ENCODE results near the gene CRISPLD2. TPM values are rescaled to one million over a fixed set of nuclear protein-coding genes. Genes with fewer than 3 reads are reported as not detected.

Gene CRISPLD2
- total and polyA plus RNA-seq, 10 donors, result 7.9 to 271 (median 75.5) TPM

DNA sequence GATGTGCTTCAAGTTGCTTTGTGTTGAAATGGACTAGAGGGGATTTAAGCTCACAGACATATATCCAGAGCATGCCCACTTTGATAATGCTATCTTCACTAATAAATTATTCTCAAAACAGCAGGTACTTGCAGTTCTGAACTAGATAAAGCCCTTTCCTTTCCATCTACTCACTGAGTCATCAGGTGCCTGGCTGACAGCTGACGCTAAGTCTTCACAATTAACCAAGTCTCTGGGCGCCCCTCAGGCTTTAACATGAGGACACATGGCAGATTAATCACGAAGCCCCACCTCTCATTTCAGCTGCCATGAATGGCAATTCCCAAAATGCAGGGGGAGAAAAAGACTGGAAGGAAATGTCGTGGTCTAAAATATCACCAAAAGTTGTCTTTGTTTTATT, 29.5 kb upstream of the CRISPLD2 start:
- intact Hi-C loops (cut with DNase I; ENCODE audit: low total_unique reads), result no loop called here

DNA sequence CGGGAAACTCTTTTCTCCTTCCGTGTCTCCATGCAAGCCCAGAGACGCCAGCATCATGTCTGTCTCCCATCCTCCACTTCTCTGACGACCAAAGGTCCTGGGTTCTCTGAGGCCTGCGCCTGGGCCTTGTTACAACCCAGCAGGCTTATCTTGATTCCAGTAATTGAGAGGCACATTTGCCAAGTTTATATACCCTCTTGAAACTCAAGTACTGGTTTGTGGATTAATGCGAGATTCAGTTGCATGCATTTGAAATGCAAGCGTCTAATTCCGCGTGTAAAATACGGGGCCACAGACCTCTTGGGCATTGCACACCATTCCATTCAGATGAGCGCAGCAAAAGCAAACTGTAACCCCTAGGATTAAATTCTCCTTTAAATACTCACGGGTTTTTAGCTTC, 28.7 kb upstream of the CRISPLD2 start:
- Histone ChIP-seq H3K27ac (no peak overlapping the region), H3K4me3 (no peak overlapping the region), H3K36me3 (peaks cover 0 to 3% (median 0%) of the 10 kb centered on the region in 6 donors), H3K4me1 (peaks cover 0 to 9% (median 4%) of the 10 kb centered on the region in 6 donors), H3K9me3 (no peaks in the 10 kb centered on the region), H3K27me3 (replicated peaks in 1 of 7) (no peaks in the 10 kb centered on the region)
- intact Hi-C loops (cut with DNase I; ENCODE audit: low total_unique reads), result no loop called here
- TF ChIP-seq, protein P1, sequence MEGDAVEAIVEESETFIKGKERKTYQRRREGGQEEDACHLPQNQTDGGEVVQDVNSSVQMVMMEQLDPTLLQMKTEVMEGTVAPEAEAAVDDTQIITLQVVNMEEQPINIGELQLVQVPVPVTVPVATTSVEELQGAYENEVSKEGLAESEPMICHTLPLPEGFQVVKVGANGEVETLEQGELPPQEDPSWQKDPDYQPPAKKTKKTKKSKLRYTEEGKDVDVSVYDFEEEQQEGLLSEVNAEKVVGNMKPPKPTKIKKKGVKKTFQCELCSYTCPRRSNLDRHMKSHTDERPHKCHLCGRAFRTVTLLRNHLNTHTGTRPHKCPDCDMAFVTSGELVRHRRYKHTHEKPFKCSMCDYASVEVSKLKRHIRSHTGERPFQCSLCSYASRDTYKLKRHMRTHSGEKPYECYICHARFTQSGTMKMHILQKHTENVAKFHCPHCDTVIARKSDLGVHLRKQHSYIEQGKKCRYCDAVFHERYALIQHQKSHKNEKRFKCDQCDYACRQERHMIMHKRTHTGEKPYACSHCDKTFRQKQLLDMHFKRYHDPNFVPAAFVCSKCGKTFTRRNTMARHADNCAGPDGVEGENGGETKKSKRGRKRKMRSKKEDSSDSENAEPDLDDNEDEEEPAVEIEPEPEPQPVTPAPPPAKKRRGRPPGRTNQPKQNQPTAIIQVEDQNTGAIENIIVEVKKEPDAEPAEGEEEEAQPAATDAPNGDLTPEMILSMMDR (IDR thresholded peaks at IDR 0.05 in 8 of 11, conservative IDR thresholded peaks at IDR 0.05 in 3 of 11), result no peak
- no peak for TF ChIP-seq POLR2A (IDR thresholded peaks at IDR 0.05)
- TF ChIP-seq POLR2AphosphoS5 (IDR thresholded peaks at IDR 0.05), result no peak
- no peak for DNase-seq
- 81 to 93% (median 90%) methylated on average over 12 of the region's 12 CpGs for WGBS, 5 donors

More for the DNA sequence above, 29.5 kb upstream of the CRISPLD2 start:
- H3K27me3 ChIP-seq (replicated peaks in 1 of 7), result no peaks in the 10 kb centered on the region
- TF ChIP-seq POLR2A (IDR thresholded peaks at IDR 0.05) (no peak), POLR2AphosphoS5 (IDR thresholded peaks at IDR 0.05) (no peak)
- TF ChIP-seq, protein P1 (IDR thresholded peaks at IDR 0.05 in 8 of 11, conservative IDR thresholded peaks at IDR 0.05 in 3 of 11), result no peak
- no peaks in the 10 kb centered on the region for H3K9me3 ChIP-seq
- DNase-seq, result no peak
- H3K27ac ChIP-seq, result no peak overlapping the region
- peaks cover 0 to 11% (median 0%) of the 10 kb centered on the region in 6 donors for H3K36me3 ChIP-seq
- 93 to 97% (median 96%) methylated on average over 4 of the region's 4 CpGs for WGBS, 5 donors
- H3K4me1 ChIP-seq, result peaks cover 0 to 14% (median 6%) of the 10 kb centered on the region in 6 donors
- H3K4me3 ChIP-seq, result no peak overlapping the region

DNA sequence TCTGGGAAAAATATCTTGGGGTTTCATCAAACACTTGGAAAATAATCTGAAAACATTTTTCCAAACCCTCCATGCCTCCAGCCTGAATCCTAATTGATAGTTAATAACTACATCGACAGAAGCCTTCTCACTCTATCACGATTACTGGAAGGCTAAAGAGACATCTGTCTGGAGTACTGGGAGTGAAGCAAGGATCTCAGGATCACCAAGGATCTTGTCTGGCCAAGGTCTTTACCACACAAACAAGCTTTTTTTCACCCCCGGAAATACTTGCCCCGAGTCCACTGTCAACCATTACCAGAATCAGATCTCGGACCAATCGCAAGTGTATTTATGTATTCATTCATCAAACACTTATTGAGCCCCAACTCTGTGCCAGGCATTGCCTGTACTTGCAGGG, 28.3 kb upstream of the CRISPLD2 start:
- no peaks in the 10 kb centered on the region for H3K27me3 ChIP-seq (replicated peaks in 1 of 7)
- H3K9me3 ChIP-seq, result no peaks in the 10 kb centered on the region
- H3K27ac ChIP-seq, result no peak overlapping the region
- intact Hi-C loops (cut with DNase I; ENCODE audit: low total_unique reads), result no loop called here
- H3K4me3 ChIP-seq, result no peak overlapping the region
- 90 to 95% (median 91%) methylated on average over 6 of the region's 6 CpGs for WGBS, 5 donors
- H3K36me3 ChIP-seq, result no peaks in the 10 kb centered on the region
- TF ChIP-seq POLR2A (IDR thresholded peaks at IDR 0.05), result no peak
- TF ChIP-seq POLR2AphosphoS5 (IDR thresholded peaks at IDR 0.05), result no peak
- TF ChIP-seq, protein P1 (IDR thresholded peaks at IDR 0.05 in 8 of 11, conservative IDR thresholded peaks at IDR 0.05 in 3 of 11), result no peak
- no peak for DNase-seq
- peaks cover 0 to 7% (median 3%) of the 10 kb centered on the region in 6 donors for H3K4me1 ChIP-seq

DNA sequence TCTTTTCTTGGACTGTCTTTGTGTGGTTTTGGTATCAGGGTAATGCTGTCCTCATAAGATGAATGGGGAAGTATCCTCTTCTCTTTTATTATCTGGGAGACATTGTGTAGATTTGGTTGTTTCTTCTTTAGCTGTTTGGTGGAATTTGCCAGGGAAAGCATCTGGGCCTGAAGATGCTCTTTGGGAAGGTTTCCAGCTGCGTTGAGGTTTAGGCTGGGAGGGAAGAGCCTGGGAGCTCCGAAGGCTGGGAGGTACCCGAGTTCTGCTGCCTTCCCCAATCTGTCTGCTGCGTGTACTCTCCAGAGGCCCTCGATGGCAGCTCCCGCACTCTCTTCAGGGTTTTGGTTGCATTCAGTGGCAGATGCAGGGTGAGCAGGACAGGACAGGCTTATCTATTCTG, 25.6 kb upstream of the CRISPLD2 start:
- DNase-seq, result peak; percentile 50
- Histone ChIP-seq H3K9me3 (peaks cover 0 to 7% (median 2%) of the 10 kb centered on the region in 8 donors), H3K36me3 (no peaks in the 10 kb centered on the region), H3K4me1 (peaks cover 0 to 7% (median 3%) of the 10 kb centered on the region in 6 donors), H3K27me3 (replicated peaks in 1 of 7) (no peaks in the 10 kb centered on the region), H3K27ac (peak overlapping the region in 2 of 8 donors; percentile 59 to 63), H3K4me3 (no peak overlapping the region)
- TF ChIP-seq POLR2AphosphoS5 (IDR thresholded peaks at IDR 0.05), result no peak
- no peak for TF ChIP-seq POLR2A (IDR thresholded peaks at IDR 0.05)
- TF ChIP-seq, protein P1 (IDR thresholded peaks at IDR 0.05 in 8 of 11, conservative IDR thresholded peaks at IDR 0.05 in 3 of 11), result no peak
- intact Hi-C loops (cut with DNase I; ENCODE audit: low total_unique reads), result no loop called here
- 75 to 95% (median 90%) methylated on average over 2 to 6 of the region's 6 CpGs for WGBS, 5 donors

Data from spleen (tissue), 11 donors.